Osteoblast (primary cell): Measurements from ENCODE around the gene GAD1. TPM values are rescaled to one million over a fixed set of nuclear protein-coding genes. Genes with fewer than 3 reads are reported as not detected.

Source experiments
- DNase-seq: peaks from one replicate; pipeline ENCODE4 v3.0.0; 2011; ENCODE audit warnings: low spot score, mixed read lengths; ENCODE audit not compliant: insufficient read length; ENCODE audit errors: missing footprints
- H2AFZ ChIP-seq: 2 replicates; pipeline ENCODE4 v1.6.0; 2011; ENCODE audit warnings: mild to moderate bottlenecking, low read length
- H3K27ac ChIP-seq: 2 replicates; pipeline ENCODE4 v1.5.1; 2011; ENCODE audit warnings: mild to moderate bottlenecking, low read depth, low read length, moderate library complexity
- H3K27me3 ChIP-seq: 2 replicates; pipeline ENCODE4 v1.6.0; 2012; ENCODE audit warnings: mild to moderate bottlenecking, control low read depth, inconsistent platforms, low read length, moderate library complexity; ENCODE audit not compliant: insufficient read depth
- H3K36me3 ChIP-seq: 2 replicates; pipeline ENCODE4 v1.5.1; 2011; ENCODE audit warnings: mild to moderate bottlenecking, low read length, control low read depth, moderate library complexity; ENCODE audit not compliant: insufficient read depth
- H3K4me1 ChIP-seq: 2 replicates; pipeline ENCODE4 v1.5.1; 2011; ENCODE audit warnings: mild to moderate bottlenecking, low read length, control low read depth, moderate library complexity; ENCODE audit not compliant: insufficient read depth
- H3K4me2 ChIP-seq: 2 replicates; pipeline ENCODE4 v1.6.0; 2011; ENCODE audit warnings: mild to moderate bottlenecking, low read length; ENCODE audit not compliant: insufficient read depth
- H3K4me3 ChIP-seq: fragments of 200-600 bp; sonication (generic); 3 replicates; pipeline ENCODE4 v1.5.1; 2012; ENCODE audit warnings: mild to moderate bottlenecking, low read length, inconsistent platforms; ENCODE audit not compliant: insufficient read depth
- H3K79me2 ChIP-seq: 2 replicates; pipeline ENCODE4 v1.6.0; 2012; ENCODE audit warnings: mild to moderate bottlenecking, low read length, control low read depth, inconsistent platforms; ENCODE audit not compliant: insufficient read depth
- H3K9me3 ChIP-seq: 2 replicates; pipeline ENCODE4 v1.5.1; 2011; ENCODE audit warnings: low read depth, low read length, control low read depth
- H4K20me1 ChIP-seq: 2 replicates; pipeline ENCODE4 v1.6.0; 2012; ENCODE audit warnings: mild to moderate bottlenecking, low read length, control low read depth; ENCODE audit not compliant: insufficient read depth
- CTCF ChIP-seq: IDR thresholded peaks from 2 replicates; pipeline ENCODE4 v1.5.1; 2011; ENCODE audit warnings: mild to moderate bottlenecking, low read depth, low read length, moderate library complexity; ENCODE audit errors: extremely low read depth
- total RNA-seq: library from RNA; depleted of rRNA; stranded (reverse); fragments of >200 nt; gene quantifications from 2 replicates; pipeline ENCODE4 v1.2.3, GENCODE V29; 2012

The GAD1 gene
- total RNA-seq, result 0.36 and 0.59 TPM in 2 replicates

- peak; percentile 92 for DNase-seq
- H4K20me1 ChIP-seq, result no peaks in the 10 kb centered on the region
- no peak for TF ChIP-seq CTCF
- peak within 1 kb of the TSS; percentile 57 for H3K4me2 ChIP-seq
- no peaks in the 10 kb centered on the region for H3K79me2 ChIP-seq
- peaks cover 85% of the 10 kb centered on the region for H3K27me3 ChIP-seq
- no peaks in the 10 kb centered on the region for H3K9me3 ChIP-seq
- H3K4me1 ChIP-seq, result no peaks in the 10 kb centered on the region
- H3K4me3 ChIP-seq, result peak within 1 kb of the TSS; percentile 55
- H3K36me3 ChIP-seq, result no peaks in the 10 kb centered on the region
- H2AFZ ChIP-seq, result peak within 1 kb of the TSS; percentile 47
- H3K27ac ChIP-seq, result no peak within 1 kb of the TSS
Measured at GRCh38 chr2:170816504-170817092, at the start of gene GAD1. TSS of gene GAD1 (plus strand) at chr2:170816887. CDS start at chr2:170818592, 1,705 bp downstream.

GRCh38 chr2:170770008-170770605 is 46.6 kb upstream of the GAD1 start, which contains the start of gene ERICH2:
TSS of gene ERICH2 (plus strand) at chr2:170770378. CDS start at chr2:170770682, 304 bp downstream.
- Histone ChIP-seq H3K79me2 (no peaks in the 10 kb centered on the region), H3K36me3 (no peaks in the 10 kb centered on the region), H4K20me1 (no peaks in the 10 kb centered on the region), H3K27ac (no peak within 1 kb of the TSS), H3K4me1 (peaks cover 6% of the 10 kb centered on the region), H2AFZ (peak within 1 kb of the TSS; percentile 92), H3K9me3 (no peaks in the 10 kb centered on the region), H3K4me3 (peak within 1 kb of the TSS; percentile 73), H3K27me3 (peaks cover 18% of the 10 kb centered on the region), H3K4me2 (peak within 1 kb of the TSS; percentile 96)
- TF ChIP-seq CTCF, result no peak
- peak; percentile 91 for DNase-seq

GRCh38 chr2:170770606-170771420 is 45.9 kb upstream of the GAD1 start:
- no peaks in the 10 kb centered on the region for H3K36me3 ChIP-seq
- H3K79me2 ChIP-seq, result no peaks in the 10 kb centered on the region
- H2AFZ ChIP-seq, result peak overlapping the region; percentile 92
- peak; percentile 91 for DNase-seq
- no peaks in the 10 kb centered on the region for H3K9me3 ChIP-seq
- peak overlapping the region; percentile 96 for H3K4me2 ChIP-seq
- H3K27me3 ChIP-seq, result peaks cover 18% of the 10 kb centered on the region
- H3K4me3 ChIP-seq, result peak overlapping the region; percentile 73
- H3K4me1 ChIP-seq, result peaks cover 6% of the 10 kb centered on the region
- H3K27ac ChIP-seq, result no peak overlapping the region
- TF ChIP-seq CTCF, result no peak
- no peaks in the 10 kb centered on the region for H4K20me1 ChIP-seq
